OCI-LY3 (cell line): ENCODE results near the gene SLC7A1.

Experiments
- H2AFZ ChIP-seq: fragments of 200-600, 300-600 bp; shearing (Covaris generic); 2 replicates; pipeline ENCODE4 v1.6.0; 2014; ENCODE audit warnings: antibody characterized with exemption, low read depth, low read length
- H3K27ac ChIP-seq: fragments of 200-600, 300-600 bp; sonication (generic); 2 replicates; pipeline ENCODE4 v1.5.1; 2014; ENCODE audit warnings: mild to moderate bottlenecking, low read length, moderate library complexity, mixed read lengths
- H3K27me3 ChIP-seq: fragments of 200-600, 300-600 bp; sonication (generic); 2 replicates; pipeline ENCODE4 v1.6.1; 2014; ENCODE audit warnings: low read depth, low read length, mixed read lengths
- H3K36me3 ChIP-seq: fragments of 200-600, 300-600 bp; sonication (generic); replicated peaks from 2 replicates; pipeline ENCODE3; 2014; ENCODE audit warnings: low read depth, low read length, mixed read lengths
- H3K4me1 ChIP-seq: fragments of 300-600, 200-600 bp; sonication (generic); 2 replicates; pipeline ENCODE4 v1.6.1; 2014; ENCODE audit warnings: low read length, mixed read lengths
- H3K4me2 ChIP-seq: fragments of 200-600, 300-600 bp; sonication (generic); 2 replicates; pipeline ENCODE4 v1.6.1; 2014; ENCODE audit warnings: low read length, mixed read lengths
- H3K4me3 ChIP-seq: fragments of 300-600, 200-600 bp; sonication (generic); 2 replicates; pipeline ENCODE4 v1.5.1; 2014; ENCODE audit warnings: antibody characterized with exemption, mild to moderate bottlenecking, low read length, moderate library complexity
- H3K79me2 ChIP-seq: fragments of 300-600, 200-600 bp; shearing (Covaris generic); 2 replicates; pipeline ENCODE4 v1.6.1; 2014; ENCODE audit warnings: mild to moderate bottlenecking, low read length, mixed read lengths
- H3K9ac ChIP-seq: fragments of 300-600, 200-600 bp; shearing (Covaris generic); 2 replicates; pipeline ENCODE4 v1.6.0; 2014; ENCODE audit warnings: mild to moderate bottlenecking, low read length, moderate library complexity
- H3K9me3 ChIP-seq: fragments of 200-600, 300-600 bp; shearing (Covaris generic); 2 replicates; pipeline ENCODE4 v1.6.1; 2014; ENCODE audit warnings: low read length, mixed read lengths; ENCODE audit not compliant: insufficient read depth
- H4K20me1 ChIP-seq: fragments of 200-600, 300-600 bp; sonication (generic); 2 replicates; pipeline ENCODE4 v1.6.1; 2016; ENCODE audit warnings: low read length, mixed read lengths; ENCODE audit not compliant: insufficient read depth
- CTCF ChIP-seq: fragments of 200-600, 300-600 bp; sonication (generic); IDR thresholded peaks from 2 replicates; pipeline ENCODE4 v1.5.1; 2014; ENCODE audit warnings: antibody characterized with exemption, low read length, low read depth
- EZH2phosphoT487 ChIP-seq: fragments of 200-600 bp; shearing (Covaris generic); IDR thresholded peaks from 2 replicates; pipeline ENCODE4 v1.6.1; 2018; ENCODE audit warnings: antibody characterized with exemption, mixed run types, low read depth

Gene SLC7A1

GRCh38 chr13:29550430-29550988, 45.0 kb downstream of the SLC7A1 start:
- Histone ChIP-seq H4K20me1 (peaks cover 53% of the 10 kb centered on the region), H3K79me2 (peaks cover 86% of the 10 kb centered on the region), H3K36me3 (peaks cover 52% of the 10 kb centered on the region)

GRCh38 chr13:29548722-29549121, 46.8 kb downstream of the SLC7A1 start:
- H3K79me2 ChIP-seq = peaks cover 88% of the 10 kb centered on the region
- TF ChIP-seq EZH2phosphoT487 = no peak
- TF ChIP-seq CTCF = no peak
- H3K36me3 ChIP-seq = peaks cover 53% of the 10 kb centered on the region

More at GRCh38 chr13:29550430-29550988, 45.0 kb downstream of the SLC7A1 start:
- TF ChIP-seq CTCF (no peak), EZH2phosphoT487 (no peak)
- Histone ChIP-seq H2AFZ (no peak overlapping the region), H3K4me2 (no peak overlapping the region), H3K4me1 (no peaks in the 10 kb centered on the region), H3K4me3 (no peak overlapping the region), H3K9ac (no peak overlapping the region), H3K27me3 (no peaks in the 10 kb centered on the region), H3K9me3 (no peaks in the 10 kb centered on the region), H3K27ac (no peak overlapping the region)

GRCh38 chr13:29547153-29547552, 48.3 kb downstream of the SLC7A1 start:
- Histone ChIP-seq H3K9ac (no peak overlapping the region), H3K36me3 (peaks cover 46% of the 10 kb centered on the region), H3K4me3 (no peak overlapping the region), H4K20me1 (peaks cover 67% of the 10 kb centered on the region), H3K9me3 (no peaks in the 10 kb centered on the region), H3K79me2 (peaks cover 93% of the 10 kb centered on the region), H2AFZ (no peak overlapping the region), H3K4me2 (no peak overlapping the region), H3K27ac (no peak overlapping the region), H3K27me3 (no peaks in the 10 kb centered on the region), H3K4me1 (peaks cover 22% of the 10 kb centered on the region)
- TF ChIP-seq EZH2phosphoT487 (no peak), CTCF (no peak)

More at GRCh38 chr13:29548722-29549121, 46.8 kb downstream of the SLC7A1 start:
- Histone ChIP-seq H3K27ac (no peak overlapping the region), H3K4me2 (no peak overlapping the region), H3K27me3 (no peaks in the 10 kb centered on the region), H3K9me3 (no peaks in the 10 kb centered on the region), H3K4me3 (no peak overlapping the region), H3K4me1 (peaks cover 9% of the 10 kb centered on the region), H3K9ac (no peak overlapping the region), H2AFZ (no peak overlapping the region), H4K20me1 (peaks cover 58% of the 10 kb centered on the region)

- TF ChIP-seq CTCF = no peak
- TF ChIP-seq EZH2phosphoT487 = no peak
- peaks cover 64% of the 10 kb centered on the region for H4K20me1 ChIP-seq
- no peaks in the 10 kb centered on the region for H3K9me3 ChIP-seq
- H2AFZ ChIP-seq = no peak overlapping the region
- peaks cover 44% of the 10 kb centered on the region for H3K36me3 ChIP-seq
- no peak overlapping the region for H3K4me2 ChIP-seq
- H3K27ac ChIP-seq = no peak overlapping the region
- no peak overlapping the region for H3K4me3 ChIP-seq
- peaks cover 23% of the 10 kb centered on the region for H3K4me1 ChIP-seq
- H3K27me3 ChIP-seq = no peaks in the 10 kb centered on the region
- no peak overlapping the region for H3K9ac ChIP-seq
- H3K79me2 ChIP-seq = peaks cover 94% of the 10 kb centered on the region
Measured at GRCh38 chr13:29546662-29547061, 48.8 kb downstream of the SLC7A1 start.
